B cell (primary cell): ENCODE measurements around the gene SIRT7. TPM values are rescaled to one million over a fixed set of nuclear protein-coding genes. Genes with fewer than 3 reads are reported as not detected.

Experiments
- ATAC-seq: fragments of 200-7000 bp; cut with Tn5 transposase; one replicate; pipeline ENCODE4 v1.10.0; 2021; ENCODE audit warnings: low read depth, mild to moderate bottlenecking, moderate number of reproducible peaks, moderate library complexity
- CTCF ChIA-PET: fragments of 350-600 bp; sonication (Branson Sonifier 250); formaldehyde crosslinking; loops from one replicate; lab custom pipeline; 2021; ENCODE audit warnings: antibody characterized with exemption, inconsistent platforms; lab: Charles Lee
- POLR2A ChIA-PET: fragments of 350-600 bp; sonication (Branson Sonifier 250); formaldehyde crosslinking; loops from one replicate; lab custom pipeline; 2021; ENCODE audit warnings: antibody characterized with exemption; lab: Charles Lee
- DNase-seq: peaks from one replicate; pipeline ENCODE4 v3.0.0; 2013
- H2AFZ ChIP-seq: 2 replicates; pipeline ENCODE4 v1.6.1; 2012; ENCODE audit warnings: mild to moderate bottlenecking, low read depth, low read length; ENCODE audit not compliant: insufficient read depth, poor library complexity, severe bottlenecking
- H3K27ac ChIP-seq, 2 donors: 1 replicate in 1 of 2; 2 replicates in 1 of 2; pipeline ENCODE4 v1.5.1; 2012 to 2013; ENCODE audit warnings: low read length in 2 of 2, mild to moderate bottlenecking in 2 of 2, moderate library complexity in 1 of 2
- H3K27me3 ChIP-seq, 4 experiments: fragments of 200-600 bp in 1 of 4; sonication (generic) in 1 of 4; replicated peaks in 1 of 4; 1 replicate in 2 of 4; 2 replicates in 2 of 4; pipeline versions ENCODE4 v1.6.1 to v1.7.0; 2013 to 2016; ENCODE audit warnings: low read length in 3 of 4, mild to moderate bottlenecking in 2 of 4, mixed read lengths in 1 of 4, moderate library complexity in 1 of 4; ENCODE audit not compliant: insufficient read depth in 4 of 4, control insufficient read depth in 3 of 4; ENCODE audit errors: control extremely low read depth in 1 of 4
- H3K36me3 ChIP-seq, 2 experiments: replicated peaks in 1 of 2; 1 replicate in 1 of 2; 2 replicates in 1 of 2; pipeline versions ENCODE4 v1.6.1 to v1.7.1; 2013; ENCODE audit warnings: low read length in 1 of 2; ENCODE audit not compliant: insufficient read depth in 2 of 2, control insufficient read depth in 1 of 2; ENCODE audit errors: control extremely low read depth in 1 of 2, extremely low read depth in 1 of 2
- H3K4me1 ChIP-seq, 2 donors: fragments of 200-600 bp in 1 of 2; sonication (generic) in 1 of 2; 1 replicate in 1 of 2; 2 replicates in 1 of 2; pipeline versions ENCODE4 v1.5.1 to v1.6.1; 2013 to 2017; ENCODE audit warnings: low read length in 2 of 2; ENCODE audit not compliant: control insufficient read depth in 2 of 2, insufficient read depth in 2 of 2
- H3K4me2 ChIP-seq: replicated peaks from 2 replicates; pipeline ENCODE3; 2012; ENCODE audit warnings: mild to moderate bottlenecking, low read depth, low read length; ENCODE audit not compliant: poor library complexity, severe bottlenecking
- H3K4me3 ChIP-seq, 5 experiments: fragments of 200-600 bp in 1 of 5; sonication (generic) in 1 of 5; 1 replicate in 3 of 5; 2 replicates in 2 of 5; pipeline versions ENCODE4 v1.5.1 to v1.7.0; 2011 to 2016; ENCODE audit warnings: low read length in 4 of 5, mild to moderate bottlenecking in 4 of 5, low read depth in 2 of 5, control low read depth in 1 of 5, moderate library complexity in 1 of 5; ENCODE audit not compliant: insufficient read depth in 1 of 5; ENCODE audit errors: control extremely low read depth in 1 of 5, extremely low read depth in 1 of 5
- H3K79me2 ChIP-seq: fragments of 200-600 bp; sonication (generic); one replicate; pipeline ENCODE4 v1.6.0; 2016; ENCODE audit warnings: low read length; ENCODE audit not compliant: control insufficient read depth, insufficient read depth
- H3K9ac ChIP-seq: fragments of 200-600 bp; sonication (generic); 2 replicates; pipeline ENCODE4 v1.6.1; 2017; ENCODE audit warnings: mild to moderate bottlenecking, low read length, moderate library complexity
- H3K9me3 ChIP-seq, 3 donors: one replicate each; pipeline versions ENCODE4 v1.6.1 to v1.7.1; 2013; ENCODE audit warnings: low read length in 2 of 3; ENCODE audit not compliant: control insufficient read depth in 2 of 3, insufficient read depth in 1 of 3; ENCODE audit errors: control extremely low read depth in 1 of 3
- H4K20me1 ChIP-seq: 2 replicates; pipeline ENCODE4 v1.6.0; 2012; ENCODE audit warnings: mild to moderate bottlenecking, low read length; ENCODE audit not compliant: insufficient read depth, control insufficient read depth, poor library complexity, severe bottlenecking
- H3K27ac Mint-ChIP-seq: one replicate; pipeline ENCODE4 v1.8.0; 2021; ENCODE audit warnings: mixed read lengths
- H3K27me3 Mint-ChIP-seq: one replicate; pipeline ENCODE4 v1.8.0; 2021; ENCODE audit warnings: mixed read lengths
- H3K4me1 Mint-ChIP-seq: one replicate; pipeline ENCODE4 v1.8.0; 2021; ENCODE audit warnings: mixed read lengths
- H3K4me3 Mint-ChIP-seq: one replicate; pipeline ENCODE4 v1.8.0; 2021; ENCODE audit warnings: mixed read lengths
- H3K9me3 Mint-ChIP-seq: one replicate; pipeline ENCODE4 v1.8.0; 2022; ENCODE audit warnings: mixed read lengths; ENCODE audit not compliant: insufficient read depth
- EZH2 ChIP-seq: IDR thresholded peaks from 2 replicates; pipeline ENCODE4 v1.6.1; 2012; ENCODE audit warnings: borderline replicate concordance, low read depth, mild to moderate bottlenecking, moderate library complexity, low read length; ENCODE audit not compliant: insufficient read depth, poor library complexity, severe bottlenecking
- WGBS: methylation state at CpG from one replicate; pipeline ENCODE4 v1.1.5; 2013; ENCODE audit warnings: missing lambda C conversion rate; ENCODE audit not compliant: insufficient coverage; 5-methylcytosine and 5-hydroxymethylcytosine counted together
- intact Hi-C: fragments of 100-400 bp; cut with micrococcal nuclease; formaldehyde crosslinking; loops from one replicate; pipeline ENCODE4 v1.10.0; 2022
- polyA plus RNA-seq: library from polyadenylated mRNA; depleted of rRNA; stranded (reverse); fragments of >200 nt; gene quantifications from 2 replicates; pipeline ENCODE4 v1.2.3, GENCODE V29; 2012
- total RNA-seq, 2 donors: library from RNA; stranded (reverse); fragments of 120-200 nt in 1 of 2; gene quantifications; 1 replicate in 1 of 2; 2 replicates in 1 of 2; pipeline versions ENCODE4 v1.2.3 to v1.2.4, GENCODE V29; 2013 to 2022
- TF ChIP-seq, protein P1 (sequence below): fragments of 200-600 bp; IDR thresholded peaks from one replicate; pipeline ENCODE4 v1.8.0; 2022; ENCODE audit warnings: antibody characterized with exemption, mild to moderate bottlenecking

SIRT7 gene
- total and polyA plus RNA-seq, 2 donors (not counting 1 experiment from before 2014, with no cell fraction given) = 77.2 to 82.7 TPM

DNA sequence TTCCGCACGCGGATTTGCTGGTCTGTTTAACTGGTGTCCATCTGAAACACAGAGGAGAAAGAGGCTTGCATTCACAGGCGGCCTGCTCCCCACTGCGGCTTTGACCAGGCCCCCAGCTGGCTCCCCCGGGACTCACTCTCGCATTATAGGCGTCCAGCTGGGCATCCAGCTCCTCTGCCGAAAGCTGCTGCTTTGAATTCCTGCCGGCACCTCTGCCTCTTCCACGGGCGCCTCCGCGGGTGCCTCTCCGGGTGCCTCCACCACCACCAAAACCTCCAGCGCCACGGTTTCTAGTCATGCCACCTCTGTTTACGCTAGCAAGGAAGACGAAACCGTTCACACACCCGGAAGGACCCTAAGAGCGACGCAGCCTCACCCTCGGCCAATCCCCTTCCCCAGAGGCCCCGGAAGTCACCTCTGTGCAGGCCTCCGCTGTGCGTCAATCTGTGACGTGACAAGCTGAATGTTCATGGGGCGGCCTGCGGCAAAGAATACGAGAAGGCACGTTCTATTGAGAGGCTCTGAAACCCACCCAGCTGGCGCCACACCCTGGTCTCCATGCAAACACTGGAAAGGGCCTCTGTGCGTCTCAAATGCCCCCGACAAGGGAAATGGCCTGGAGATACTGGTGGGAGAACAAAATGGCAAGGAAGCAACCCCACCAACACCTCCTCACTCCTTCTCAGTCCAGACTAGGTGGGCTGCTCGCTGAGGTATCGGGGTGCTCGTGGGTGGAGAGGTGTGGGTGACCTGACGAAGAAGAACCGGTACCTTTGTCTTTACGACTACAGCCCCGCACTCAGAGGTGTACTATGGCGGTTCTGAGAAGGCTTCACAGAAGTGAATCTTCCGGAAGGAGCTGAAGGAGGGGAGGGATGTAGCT, 29.6 kb downstream of the SIRT7 start:
- H3K27ac Mint-ChIP-seq = no peak overlapping the region
- no peak overlapping the region for H3K9ac ChIP-seq
- H3K4me1 Mint-ChIP-seq = peaks cover 17% of the 10 kb centered on the region
- no peak overlapping the region for H3K27ac ChIP-seq
- H3K4me2 ChIP-seq = no peak overlapping the region
- no peaks in the 10 kb centered on the region for H3K27me3 ChIP-seq
- TF ChIP-seq, protein P1, sequence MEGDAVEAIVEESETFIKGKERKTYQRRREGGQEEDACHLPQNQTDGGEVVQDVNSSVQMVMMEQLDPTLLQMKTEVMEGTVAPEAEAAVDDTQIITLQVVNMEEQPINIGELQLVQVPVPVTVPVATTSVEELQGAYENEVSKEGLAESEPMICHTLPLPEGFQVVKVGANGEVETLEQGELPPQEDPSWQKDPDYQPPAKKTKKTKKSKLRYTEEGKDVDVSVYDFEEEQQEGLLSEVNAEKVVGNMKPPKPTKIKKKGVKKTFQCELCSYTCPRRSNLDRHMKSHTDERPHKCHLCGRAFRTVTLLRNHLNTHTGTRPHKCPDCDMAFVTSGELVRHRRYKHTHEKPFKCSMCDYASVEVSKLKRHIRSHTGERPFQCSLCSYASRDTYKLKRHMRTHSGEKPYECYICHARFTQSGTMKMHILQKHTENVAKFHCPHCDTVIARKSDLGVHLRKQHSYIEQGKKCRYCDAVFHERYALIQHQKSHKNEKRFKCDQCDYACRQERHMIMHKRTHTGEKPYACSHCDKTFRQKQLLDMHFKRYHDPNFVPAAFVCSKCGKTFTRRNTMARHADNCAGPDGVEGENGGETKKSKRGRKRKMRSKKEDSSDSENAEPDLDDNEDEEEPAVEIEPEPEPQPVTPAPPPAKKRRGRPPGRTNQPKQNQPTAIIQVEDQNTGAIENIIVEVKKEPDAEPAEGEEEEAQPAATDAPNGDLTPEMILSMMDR = no peak
- no peak for TF ChIP-seq EZH2
- peaks cover 10 to 22% of the 10 kb centered on the region in 2 donors for H3K4me1 ChIP-seq
- no peaks in the 10 kb centered on the region for H3K9me3 ChIP-seq
- H4K20me1 ChIP-seq = peaks cover 16% of the 10 kb centered on the region
- DNase-seq (no peak), ATAC-seq (no peak)
- 98% methylated on average over 41 of the region's 44 CpGs for WGBS
- peak overlapping the region; percentile 63 for H3K4me3 Mint-ChIP-seq
- no peaks in the 10 kb centered on the region for H3K27me3 Mint-ChIP-seq
- ChIA-PET CTCF (interaction anchor here (0.6 kb wide), 1 partner anchor 876 kb away, joined by 3 read pairs; no protein-coding TSS in a partner anchor), POLR2A (interaction anchor here (0.6 to 1.4 kb wide), 2 partner anchors 11 to 18 kb away, joined by 3 to 4 read pairs; no protein-coding TSS in a partner anchor)
- H3K9me3 Mint-ChIP-seq = no peaks in the 10 kb centered on the region
- H3K36me3 ChIP-seq = peaks cover 0 to 54% of the 10 kb centered on the region in 2 experiments
- no peak overlapping the region for H2AFZ ChIP-seq
- H3K4me3 ChIP-seq = no peak overlapping the region
- intact Hi-C loops = no loop called here
- peaks cover 46% of the 10 kb centered on the region for H3K79me2 ChIP-seq
